ENCODE measurements around the gene MAPT. TPM values are rescaled to one million over a fixed set of nuclear protein-coding genes. Genes with fewer than 3 reads are reported as not detected.
"Not testable (repeated sequence)": the region's sequence is repeated elsewhere in the genome, so short reads cannot be mapped to it uniquely, and the experiment has no call there.

Gene MAPT
- total RNA-seq, 1 donor from 2014 or later = 0.18 TPM

GRCh38 chr17:46010597-46011186 lies 116.3 kb downstream of the MAPT start:
- ATAC-seq (ENCODE audit: low read depth) (no peak), DNase-seq (no peak)
- intact Hi-C loops (cut with micrococcal nuclease) = no loop called here
- no peaks in the 10 kb centered on the region for H3K27me3 Mint-ChIP-seq
- H3K4me1 Mint-ChIP-seq = no peaks in the 10 kb centered on the region
- H3K4me3 Mint-ChIP-seq = no peak overlapping the region
- no peaks in the 10 kb centered on the region for H3K9me3 Mint-ChIP-seq
- TF ChIP-seq CTCF (IDR thresholded peaks at IDR 0.05) = no peak
- ChIA-PET POLR2A (no interaction called here), CTCF (no interaction called here)
- H3K27ac Mint-ChIP-seq = no peak overlapping the region
- H3K36me3 Mint-ChIP-seq (ENCODE audit: low read depth) = no peaks in the 10 kb centered on the region

DNA sequence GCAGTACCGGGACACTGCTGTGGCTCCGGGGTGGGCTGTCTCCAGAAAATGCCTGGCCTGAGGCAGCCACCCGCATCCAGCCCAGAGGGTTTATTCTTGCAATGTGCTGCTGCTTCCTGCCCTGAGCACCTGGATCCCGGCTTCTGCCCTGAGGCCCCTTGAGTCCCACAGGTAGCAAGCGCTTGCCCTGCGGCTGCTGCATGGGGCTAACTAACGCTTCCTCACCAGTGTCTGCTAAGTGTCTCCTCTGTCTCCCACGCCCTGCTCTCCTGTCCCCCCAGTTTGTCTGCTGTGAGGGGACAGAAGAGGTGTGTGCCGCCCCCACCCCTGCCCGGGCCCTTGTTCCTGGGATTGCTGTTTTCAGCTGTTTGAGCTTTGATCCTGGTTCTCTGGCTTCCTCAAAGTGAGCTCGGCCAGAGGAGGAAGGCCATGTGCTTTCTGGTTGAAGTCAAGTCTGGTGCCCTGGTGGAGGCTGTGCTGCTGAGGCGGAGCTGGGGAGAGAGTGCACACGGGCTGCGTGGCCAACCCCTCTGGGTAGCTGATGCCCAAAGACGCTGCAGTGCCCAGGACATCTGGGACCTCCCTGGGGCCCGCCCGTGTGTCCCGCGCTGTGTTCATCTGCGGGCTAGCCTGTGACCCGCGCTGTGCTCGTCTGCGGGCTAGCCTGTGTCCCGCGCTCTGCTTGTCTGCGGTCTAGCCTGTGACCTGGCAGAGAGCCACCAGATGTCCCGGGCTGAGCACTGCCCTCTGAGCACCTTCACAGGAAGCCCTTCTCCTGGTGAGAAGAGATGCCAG lies 117.6 kb downstream of the MAPT start:
- Mint-ChIP-seq H3K4me1 (no peaks in the 10 kb centered on the region), H3K36me3 (ENCODE audit: low read depth) (no peaks in the 10 kb centered on the region), H3K9me3 (no peaks in the 10 kb centered on the region), H3K27ac (no peak overlapping the region), H3K4me3 (no peak overlapping the region), H3K27me3 (no peaks in the 10 kb centered on the region)
- ATAC-seq (ENCODE audit: low read depth) (no peak), DNase-seq (no peak)
- POLR2A ChIA-PET = no interaction called here
- CTCF ChIA-PET = no interaction called here
- no peak for TF ChIP-seq CTCF (IDR thresholded peaks at IDR 0.05)
- intact Hi-C loops (cut with micrococcal nuclease) = no loop called here

DNA sequence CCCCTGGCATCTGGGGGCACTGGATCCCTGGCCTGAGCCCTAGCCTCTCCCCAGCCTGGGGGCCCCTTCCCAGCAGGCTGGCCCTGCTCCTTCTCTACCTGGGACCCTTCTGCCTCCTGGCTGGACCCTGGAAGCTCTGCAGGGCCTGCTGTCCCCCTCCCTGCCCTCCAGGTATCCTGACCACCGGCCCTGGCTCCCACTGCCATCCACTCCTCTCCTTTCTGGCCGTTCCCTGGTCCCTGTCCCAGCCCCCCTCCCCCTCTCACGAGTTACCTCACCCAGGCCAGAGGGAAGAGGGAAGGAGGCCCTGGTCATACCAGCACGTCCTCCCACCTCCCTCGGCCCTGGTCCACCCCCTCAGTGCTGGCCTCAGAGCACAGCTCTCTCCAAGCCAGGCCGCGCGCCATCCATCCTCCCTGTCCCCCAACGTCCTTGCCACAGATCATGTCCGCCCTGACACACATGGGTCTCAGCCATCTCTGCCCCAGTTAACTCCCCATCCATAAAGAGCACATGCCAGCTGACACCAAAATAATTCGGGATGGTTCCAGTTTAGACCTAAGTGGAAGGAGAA lies 118.2 kb downstream of the MAPT start:
- Mint-ChIP-seq H3K9me3 (no peaks in the 10 kb centered on the region), H3K4me1 (no peaks in the 10 kb centered on the region), H3K36me3 (ENCODE audit: low read depth) (no peaks in the 10 kb centered on the region), H3K27me3 (no peaks in the 10 kb centered on the region), H3K27ac (no peak overlapping the region), H3K4me3 (no peak overlapping the region)
- intact Hi-C loops (cut with micrococcal nuclease) = no loop called here
- TF ChIP-seq CTCF (IDR thresholded peaks at IDR 0.05) = no peak
- CTCF ChIA-PET = interaction anchor here (1.1 kb wide), 1 partner anchor 9 kb away, joined by 3 read pairs; no protein-coding TSS in a partner anchor
- ATAC-seq (ENCODE audit: low read depth) (no peak), DNase-seq (no peak)
- POLR2A ChIA-PET = no interaction called here

GRCh38 chr17:46013127-46013501 lies 118.8 kb downstream of the MAPT start:
- Mint-ChIP-seq H3K27me3 (no peaks in the 10 kb centered on the region), H3K4me3 (no peak overlapping the region), H3K4me1 (peaks cover 2% of the 10 kb centered on the region), H3K36me3 (ENCODE audit: low read depth) (no peaks in the 10 kb centered on the region), H3K9me3 (no peaks in the 10 kb centered on the region), H3K27ac (no peak overlapping the region)
- ChIA-PET CTCF (interaction anchor here (1.1 kb wide), 1 partner anchor 9 kb away, joined by 3 read pairs; no protein-coding TSS in a partner anchor), POLR2A (no interaction called here)
- DNase-seq (no peak), ATAC-seq (ENCODE audit: low read depth) (no peak)
- TF ChIP-seq CTCF (IDR thresholded peaks at IDR 0.05) = no peak
- intact Hi-C loops (cut with micrococcal nuclease) = no loop called here

DNA sequence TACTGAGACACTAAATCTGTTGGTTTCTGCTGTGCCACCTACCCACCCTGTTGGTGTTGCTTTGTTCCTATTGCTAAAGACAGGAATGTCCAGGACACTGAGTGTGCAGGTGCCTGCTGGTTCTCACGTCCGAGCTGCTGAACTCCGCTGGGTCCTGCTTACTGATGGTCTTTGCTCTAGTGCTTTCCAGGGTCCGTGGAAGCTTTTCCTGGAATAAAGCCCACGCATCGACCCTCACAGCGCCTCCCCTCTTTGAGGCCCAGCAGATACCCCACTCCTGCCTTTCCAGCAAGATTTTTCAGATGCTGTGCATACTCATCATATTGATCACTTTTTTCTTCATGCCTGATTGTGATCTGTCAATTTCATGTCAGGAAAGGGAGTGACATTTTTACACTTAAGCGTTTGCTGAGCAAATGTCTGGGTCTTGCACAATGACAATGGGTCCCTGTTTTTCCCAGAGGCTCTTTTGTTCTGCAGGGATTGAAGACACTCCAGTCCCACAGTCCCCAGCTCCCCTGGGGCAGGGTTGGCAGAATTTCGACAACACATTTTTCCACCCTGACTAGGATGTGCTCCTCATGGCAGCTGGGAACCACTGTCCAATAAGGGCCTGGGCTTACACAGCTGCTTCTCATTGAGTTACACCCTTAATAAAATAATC lies 119.3 kb downstream of the MAPT start:
- no peaks in the 10 kb centered on the region for H3K27me3 Mint-ChIP-seq
- ChIA-PET CTCF (interaction anchor here (1.1 kb wide), 1 partner anchor 10 kb away, joined by 3 read pairs; no protein-coding TSS in a partner anchor), POLR2A (no interaction called here)
- no peak overlapping the region for H3K27ac Mint-ChIP-seq
- TF ChIP-seq CTCF (IDR thresholded peaks at IDR 0.05) = no peak
- H3K9me3 Mint-ChIP-seq = no peaks in the 10 kb centered on the region
- no peaks in the 10 kb centered on the region for H3K36me3 Mint-ChIP-seq (ENCODE audit: low read depth)
- DNase-seq = no peak
- ATAC-seq (ENCODE audit: low read depth) = no peak
- no peak overlapping the region for H3K4me3 Mint-ChIP-seq
- intact Hi-C loops (cut with micrococcal nuclease) = no loop called here
- peaks cover 7% of the 10 kb centered on the region for H3K4me1 Mint-ChIP-seq

GRCh38 chr17:46019408-46019925 lies 125.1 kb downstream of the MAPT start:
- not testable (repeated sequence) for H3K4me3 Mint-ChIP-seq

More at GRCh38 chr17:46019408-46019925, 125.1 kb downstream of the MAPT start:
- H3K27ac Mint-ChIP-seq = peak overlapping the region; percentile 91
- ChIA-PET POLR2A (interaction anchor here (1.3 to 1.8 kb wide), 3 partner anchors 10 to 174 kb away, joined by 4 to 12 read pairs (median 6); partner anchors contain the start of gene KANSL1), CTCF (interaction anchor here (1.6 to 3.7 kb wide), 2 partner anchors 16 to 24 kb away, joined by 8 to 12 read pairs; no protein-coding TSS in a partner anchor)
- DNase-seq; H3K9me3 Mint-ChIP-seq; ATAC-seq (ENCODE audit: low read depth); H3K36me3 Mint-ChIP-seq (ENCODE audit: low read depth); H3K27me3 Mint-ChIP-seq; intact Hi-C loops (cut with micrococcal nuclease): not testable (repeated sequence)
- H3K4me1 Mint-ChIP-seq = peaks cover 50% of the 10 kb centered on the region

Data from activated B cell treated with CpG ODN at 0.5 μM for 24 hours (primary cell).